Gastrocnemius medialis (tissue), 4 donors: ENCODE results near the gene PARVA.
A peak's percentile ranks its signal among the peaks of the same experiment; 100 is the strongest.

ENCODE experiments used
- POLR2A ChIP-seq, 2 donors: fragments of 450-650 bp; IDR thresholded peaks; one replicate each; pipeline ENCODE4 v1.6.1; 2017; ENCODE audit warnings: antibody characterized with exemption in 2 of 2, mild to moderate bottlenecking in 2 of 2, moderate library complexity in 2 of 2
- TF ChIP-seq, protein P1 (sequence below), 5 experiments: fragments of 450-650 bp in 3 of 5; fragments of 200-600 bp in 2 of 5; sonication (generic) in 2 of 5; IDR thresholded peaks in 4 of 5; conservative IDR thresholded peaks in 1 of 5; 1 replicate in 4 of 5; 2 replicates in 1 of 5; pipeline ENCODE4 v1.5.1; 2016 to 2019; ENCODE audit warnings: antibody characterized with exemption in 5 of 5, mild to moderate bottlenecking in 3 of 5, moderate library complexity in 3 of 5

DNA sequence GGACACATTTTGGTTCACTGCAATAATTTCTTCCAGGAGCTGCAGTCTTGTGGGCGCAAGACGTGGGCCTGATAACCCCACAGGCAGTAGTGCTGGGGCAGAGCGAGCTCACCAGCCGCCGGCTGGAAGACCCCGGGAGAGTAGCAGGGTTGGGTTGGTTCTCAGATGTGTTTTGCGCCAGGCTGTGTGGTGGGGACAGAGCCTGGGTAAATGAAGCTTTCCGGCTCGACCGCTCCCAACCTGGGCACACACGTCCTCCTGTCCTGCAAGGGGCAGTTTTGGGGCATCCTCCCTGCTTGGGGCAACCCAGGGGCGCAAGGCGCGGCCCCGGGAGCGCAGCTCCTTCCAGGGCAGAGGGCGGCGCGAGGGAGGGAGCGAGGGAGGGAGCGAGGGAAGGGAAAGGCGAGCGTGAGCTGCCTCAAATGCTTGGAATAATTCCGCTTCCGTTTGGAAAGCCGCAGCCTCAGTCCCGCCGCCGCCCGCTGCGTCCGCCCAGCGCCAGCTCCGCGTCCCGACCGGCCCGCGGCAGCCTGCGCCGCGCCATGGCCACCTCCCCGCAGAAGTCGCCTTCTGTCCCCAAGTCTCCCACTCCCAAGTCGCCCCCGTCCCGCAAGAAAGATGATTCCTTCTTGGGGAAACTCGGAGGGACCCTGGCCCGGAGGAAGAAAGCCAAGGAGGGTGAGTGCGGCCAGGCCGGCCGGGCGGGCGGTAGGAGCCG lies at the start of gene PARVA:
- TF ChIP-seq, protein P1, sequence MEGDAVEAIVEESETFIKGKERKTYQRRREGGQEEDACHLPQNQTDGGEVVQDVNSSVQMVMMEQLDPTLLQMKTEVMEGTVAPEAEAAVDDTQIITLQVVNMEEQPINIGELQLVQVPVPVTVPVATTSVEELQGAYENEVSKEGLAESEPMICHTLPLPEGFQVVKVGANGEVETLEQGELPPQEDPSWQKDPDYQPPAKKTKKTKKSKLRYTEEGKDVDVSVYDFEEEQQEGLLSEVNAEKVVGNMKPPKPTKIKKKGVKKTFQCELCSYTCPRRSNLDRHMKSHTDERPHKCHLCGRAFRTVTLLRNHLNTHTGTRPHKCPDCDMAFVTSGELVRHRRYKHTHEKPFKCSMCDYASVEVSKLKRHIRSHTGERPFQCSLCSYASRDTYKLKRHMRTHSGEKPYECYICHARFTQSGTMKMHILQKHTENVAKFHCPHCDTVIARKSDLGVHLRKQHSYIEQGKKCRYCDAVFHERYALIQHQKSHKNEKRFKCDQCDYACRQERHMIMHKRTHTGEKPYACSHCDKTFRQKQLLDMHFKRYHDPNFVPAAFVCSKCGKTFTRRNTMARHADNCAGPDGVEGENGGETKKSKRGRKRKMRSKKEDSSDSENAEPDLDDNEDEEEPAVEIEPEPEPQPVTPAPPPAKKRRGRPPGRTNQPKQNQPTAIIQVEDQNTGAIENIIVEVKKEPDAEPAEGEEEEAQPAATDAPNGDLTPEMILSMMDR (IDR thresholded peaks at IDR 0.05 in 4 of 5, conservative IDR thresholded peaks at IDR 0.05 in 1 of 5): peak in 1 of 5 experiments; percentile 4
- TF ChIP-seq POLR2A (IDR thresholded peaks at IDR 0.05): peak in 1 of 2 donors; percentile 33
